HG02885 (cell line): ENCODE measurements around the gene ADPRHL1.
"Not testable (repeated sequence)": the region's sequence is repeated elsewhere in the genome, so short reads cannot be mapped to it uniquely, and the experiment has no call there.

Source experiments
- ATAC-seq: cut with Tn5 transposase; IDR thresholded peaks from one replicate; pipeline ENCODE4 v1.9.1; 2021; ENCODE audit warnings: mild to moderate bottlenecking; ENCODE audit not compliant: unreplicated experiment, poor library complexity

Gene ADPRHL1

GRCh38 chr13:113437408-113438010 lies 15.8 kb downstream of the ADPRHL1 start:
- no peak for ATAC-seq

GRCh38 chr13:113436866-113437265 lies 16.4 kb downstream of the ADPRHL1 start:
- not testable (repeated sequence) for ATAC-seq

- ATAC-seq: not testable (repeated sequence)
Measured at GRCh38 chr13:113435907-113436306, 17.4 kb downstream of the ADPRHL1 start.

- no peak for ATAC-seq
Measured at GRCh38 chr13:113433391-113433916, 19.8 kb downstream of the ADPRHL1 start.

GRCh38 chr13:113432506-113433270 lies 20.6 kb downstream of the ADPRHL1 start:
- no peak for ATAC-seq

- no peak for ATAC-seq
Measured at GRCh38 chr13:113431171-113431570, 22.1 kb downstream of the ADPRHL1 start.

GRCh38 chr13:113430378-113431110 lies 22.7 kb downstream of the ADPRHL1 start:
- no peak for ATAC-seq

GRCh38 chr13:113429608-113429985 lies 23.7 kb downstream of the ADPRHL1 start:
- ATAC-seq: no peak

GRCh38 chr13:113428871-113429607 lies 24.2 kb downstream of the ADPRHL1 start:
- no peak for ATAC-seq

- no peak for ATAC-seq
Measured at GRCh38 chr13:113428469-113428865, 24.8 kb downstream of the ADPRHL1 start.

GRCh38 chr13:113427562-113428468 lies 25.5 kb downstream of the ADPRHL1 start:
- no peak for ATAC-seq

GRCh38 chr13:113426591-113426986 lies 26.7 kb downstream of the ADPRHL1 start:
- no peak for ATAC-seq

- no peak for ATAC-seq
Measured at GRCh38 chr13:113425941-113426590, 27.2 kb downstream of the ADPRHL1 start.

- no peak for ATAC-seq
Measured at GRCh38 chr13:113423520-113424163, 29.6 kb downstream of the ADPRHL1 start.

GRCh38 chr13:113422807-113423519 lies 30.3 kb downstream of the ADPRHL1 start:
- ATAC-seq: no peak

GRCh38 chr13:113421673-113422270 lies 31.5 kb downstream of the ADPRHL1 start:
- ATAC-seq: no peak

GRCh38 chr13:113420833-113421600 lies 32.3 kb downstream of the ADPRHL1 start:
- no peak for ATAC-seq
